ENCODE results near the gene NELFB. TPM values are rescaled to one million over a fixed set of nuclear protein-coding genes. Genes with fewer than 3 reads are reported as not detected.

The NELFB gene
- total RNA-seq, 1 experiment from 2014 or later, result 47.3 TPM

DNA sequence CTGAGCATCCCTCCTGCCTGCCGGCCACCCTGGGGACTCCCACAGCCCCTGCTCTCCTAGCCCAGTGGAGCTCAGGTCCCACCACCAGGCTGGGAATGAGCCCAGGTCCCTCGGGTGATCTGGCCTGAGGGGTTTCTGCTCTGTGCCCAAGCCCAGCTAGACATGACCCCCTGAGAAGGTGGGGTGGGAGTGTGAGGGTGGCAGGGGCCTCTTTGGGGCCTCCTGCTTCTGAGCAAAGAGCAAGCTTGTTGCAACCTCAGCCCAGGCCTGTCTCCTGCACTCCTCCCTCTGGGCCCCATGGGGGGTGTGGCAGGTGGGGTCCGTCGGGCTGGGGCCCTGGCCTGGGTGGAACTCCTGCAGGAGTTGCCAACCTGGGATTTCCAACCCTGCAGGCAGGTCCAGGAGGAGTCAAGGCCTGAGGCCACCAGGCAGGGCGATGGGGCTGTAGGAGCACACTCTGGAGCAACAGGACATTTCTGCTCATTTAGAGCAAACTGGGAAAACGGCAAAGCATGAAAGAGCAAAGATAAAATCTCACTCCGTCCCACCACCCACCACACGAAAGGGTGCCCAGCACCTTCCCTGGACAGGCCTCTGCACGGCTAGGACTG lies 58.3 kb downstream of the NELFB start:
- in situ Hi-C loops (cut with HindIII; ENCODE audit: low pct_unique_long_range_greater_than_20kb, low sequenced_read_pairs), result no loop called here
- no peak for DNase-seq (ENCODE audit: low read depth, low spot score)

DNA sequence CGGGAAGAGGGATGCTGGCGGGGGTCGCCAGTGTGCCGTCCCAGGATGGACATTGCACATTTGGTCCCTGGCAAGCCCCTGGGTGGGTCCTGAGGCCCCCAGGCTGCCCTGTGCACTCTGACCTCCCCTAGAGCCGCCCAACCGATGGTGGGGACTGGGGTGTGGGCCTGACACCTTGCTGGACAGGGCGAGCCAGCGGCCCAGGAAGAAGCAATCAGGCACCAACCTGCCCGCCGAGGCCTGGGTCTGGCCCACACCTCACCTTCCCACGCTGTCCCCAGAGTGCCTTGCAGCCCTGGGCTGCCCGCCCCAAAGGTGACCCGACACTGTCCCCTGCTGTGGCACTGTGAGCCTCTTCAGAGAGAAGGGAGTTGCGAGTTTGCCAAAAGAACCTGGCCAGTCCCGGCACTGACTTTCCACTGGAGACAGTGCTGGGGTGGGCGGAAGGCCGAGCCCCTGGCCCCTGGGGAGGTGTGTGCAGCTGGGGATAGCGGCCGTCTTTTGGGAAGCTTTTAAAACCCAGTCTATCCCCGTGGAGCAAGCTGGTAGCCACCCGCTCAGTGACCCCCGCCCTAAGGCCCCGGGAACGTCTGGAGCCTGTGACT lies 58.9 kb downstream of the NELFB start:
- no peak for DNase-seq (ENCODE audit: low read depth, low spot score)
- in situ Hi-C loops (cut with HindIII; ENCODE audit: low pct_unique_long_range_greater_than_20kb, low sequenced_read_pairs), result no loop called here

GRCh38 chr9:137314561-137315560 lies 59.7 kb downstream of the NELFB start:
- no peak for DNase-seq (ENCODE audit: low read depth, low spot score)
- in situ Hi-C loops (cut with HindIII; ENCODE audit: low pct_unique_long_range_greater_than_20kb, low sequenced_read_pairs), result no loop called here

DNA sequence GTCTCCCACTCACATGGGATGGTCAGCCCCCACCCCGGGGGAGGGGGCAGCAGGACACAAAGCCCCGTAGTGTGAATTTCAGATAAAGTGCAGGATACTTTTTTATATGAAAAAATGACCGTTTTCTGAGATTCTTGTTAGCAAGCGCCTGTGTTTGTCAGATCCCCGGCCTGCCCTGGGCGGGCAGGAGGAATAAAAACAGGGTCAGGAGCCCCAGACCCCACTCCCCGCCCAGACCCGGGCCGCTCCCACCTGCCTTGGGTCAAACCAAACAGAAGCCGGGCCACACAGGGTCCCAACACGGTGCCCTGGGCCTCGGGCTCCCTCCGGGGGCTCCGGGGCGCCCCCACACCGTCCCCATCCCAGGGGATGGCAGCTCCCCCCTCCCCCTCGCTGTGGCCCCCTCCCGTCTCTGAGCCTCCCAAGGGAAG lies 60.5 kb downstream of the NELFB start:
- in situ Hi-C loops (cut with HindIII; ENCODE audit: low pct_unique_long_range_greater_than_20kb, low sequenced_read_pairs), result no loop called here
- no peak for DNase-seq (ENCODE audit: low read depth, low spot score)

GRCh38 chr9:137316012-137316981 lies 61.2 kb downstream of the NELFB start:
- no peak for DNase-seq (ENCODE audit: low read depth, low spot score)
- in situ Hi-C loops (cut with HindIII; ENCODE audit: low pct_unique_long_range_greater_than_20kb, low sequenced_read_pairs), result no loop called here

- no peak for DNase-seq (ENCODE audit: low read depth, low spot score)
- in situ Hi-C loops (cut with HindIII; ENCODE audit: low pct_unique_long_range_greater_than_20kb, low sequenced_read_pairs), result no loop called here
Measured at GRCh38 chr9:137317021-137317717, 62.0 kb downstream of the NELFB start.

DNA sequence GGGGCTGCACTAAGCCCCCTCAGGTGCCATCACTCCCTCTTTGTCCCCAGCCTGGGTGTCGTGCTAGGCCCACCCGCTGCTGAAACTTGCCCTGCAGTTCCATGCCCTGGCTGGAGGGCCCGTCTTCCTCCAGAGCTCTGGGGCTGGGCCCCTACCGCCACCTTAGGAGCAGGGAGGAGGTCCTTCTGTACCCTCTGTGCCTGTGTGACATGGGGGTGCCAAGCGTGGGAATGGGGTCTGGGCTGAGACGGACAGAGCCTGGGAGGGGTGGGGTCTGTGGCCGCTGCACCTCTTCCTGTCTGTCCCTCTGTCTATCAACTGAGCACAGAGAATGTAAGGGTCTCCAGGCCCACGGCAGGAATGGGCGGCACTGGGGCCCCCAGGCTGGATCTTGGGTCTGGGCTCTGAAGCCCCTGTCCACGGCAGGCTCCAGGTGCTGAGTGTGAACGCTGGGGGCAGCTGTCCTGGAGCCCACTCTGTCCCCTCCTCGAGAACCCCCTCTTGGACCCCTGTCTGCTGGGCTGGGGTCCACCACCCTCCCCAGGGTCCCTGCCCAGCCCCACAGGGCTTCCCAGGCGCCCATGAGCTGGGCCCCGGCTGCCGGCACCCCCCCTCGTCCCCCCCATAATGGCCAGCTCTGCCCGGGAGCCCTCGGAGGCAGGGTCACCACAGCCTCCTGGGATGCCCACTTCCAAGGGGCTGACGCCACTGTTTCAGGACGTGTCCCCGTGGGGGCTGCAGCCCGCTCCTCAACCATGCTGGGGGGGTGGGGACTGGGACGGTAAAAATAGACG lies 62.8 kb downstream of the NELFB start:
- in situ Hi-C loops (cut with HindIII; ENCODE audit: low pct_unique_long_range_greater_than_20kb, low sequenced_read_pairs), result no loop called here
- no peak for DNase-seq (ENCODE audit: low read depth, low spot score)

DNA sequence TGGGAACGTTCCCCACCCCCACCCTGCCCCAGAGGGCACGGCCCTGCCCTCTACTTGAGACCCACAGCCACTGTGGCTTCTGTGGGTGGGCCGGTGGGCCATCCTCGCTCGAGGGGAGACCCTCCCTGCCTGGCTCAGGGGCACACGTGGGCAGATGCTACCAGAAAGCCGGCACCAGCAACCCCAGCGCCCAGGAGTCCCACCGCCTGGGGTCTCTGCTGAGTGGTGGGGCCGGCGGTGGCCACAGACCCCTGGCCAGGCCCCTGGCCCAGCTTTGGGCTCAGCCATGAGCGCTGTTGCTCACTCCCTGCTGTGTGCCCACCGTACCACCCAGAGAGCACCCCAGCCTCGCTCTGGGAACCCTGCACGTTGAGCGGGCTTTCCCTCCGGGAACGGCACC lies 63.5 kb downstream of the NELFB start:
- no peak for DNase-seq (ENCODE audit: low read depth, low spot score)
- in situ Hi-C loops (cut with HindIII; ENCODE audit: low pct_unique_long_range_greater_than_20kb, low sequenced_read_pairs), result no loop called here

DNA sequence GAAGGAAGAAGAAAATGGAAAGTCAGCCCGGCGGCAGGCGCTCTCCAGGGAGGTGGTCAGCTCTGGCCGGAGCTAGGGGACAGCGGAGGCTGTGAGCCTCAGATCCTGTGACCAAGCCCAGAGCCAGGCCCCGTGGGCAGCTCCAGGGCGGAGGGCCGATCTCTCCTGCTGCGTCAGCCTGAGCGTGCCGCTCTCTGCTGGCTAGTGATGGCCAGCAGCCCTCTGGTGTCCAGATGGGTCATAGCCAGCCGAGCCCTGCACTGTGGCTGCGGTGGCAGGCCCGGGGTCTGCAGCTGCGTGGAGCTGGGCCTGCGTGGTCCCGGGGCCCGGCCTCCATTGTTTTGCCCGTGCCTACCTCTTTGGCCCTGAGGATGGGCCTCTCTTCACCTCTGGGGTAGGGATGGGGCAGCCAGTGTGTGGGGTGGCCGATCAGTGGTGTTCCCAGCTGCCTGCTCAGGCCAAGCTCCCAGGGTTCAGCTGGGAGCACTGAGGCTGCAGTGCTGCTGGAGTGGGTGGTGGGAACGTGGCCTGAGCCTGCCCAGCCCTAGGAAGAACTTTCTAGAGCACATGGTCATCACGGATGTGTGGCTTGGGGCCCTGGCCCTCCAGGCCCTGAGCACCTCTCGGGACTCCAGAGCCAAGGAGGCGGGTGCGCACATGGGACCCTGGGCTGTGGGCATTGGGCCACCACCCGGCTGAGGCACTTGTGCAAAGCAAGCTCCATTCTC lies 64.0 kb downstream of the NELFB start:
- in situ Hi-C loops (cut with HindIII; ENCODE audit: low pct_unique_long_range_greater_than_20kb, low sequenced_read_pairs), result no loop called here
- peak; percentile 66 for DNase-seq (ENCODE audit: low read depth, low spot score)

DNA sequence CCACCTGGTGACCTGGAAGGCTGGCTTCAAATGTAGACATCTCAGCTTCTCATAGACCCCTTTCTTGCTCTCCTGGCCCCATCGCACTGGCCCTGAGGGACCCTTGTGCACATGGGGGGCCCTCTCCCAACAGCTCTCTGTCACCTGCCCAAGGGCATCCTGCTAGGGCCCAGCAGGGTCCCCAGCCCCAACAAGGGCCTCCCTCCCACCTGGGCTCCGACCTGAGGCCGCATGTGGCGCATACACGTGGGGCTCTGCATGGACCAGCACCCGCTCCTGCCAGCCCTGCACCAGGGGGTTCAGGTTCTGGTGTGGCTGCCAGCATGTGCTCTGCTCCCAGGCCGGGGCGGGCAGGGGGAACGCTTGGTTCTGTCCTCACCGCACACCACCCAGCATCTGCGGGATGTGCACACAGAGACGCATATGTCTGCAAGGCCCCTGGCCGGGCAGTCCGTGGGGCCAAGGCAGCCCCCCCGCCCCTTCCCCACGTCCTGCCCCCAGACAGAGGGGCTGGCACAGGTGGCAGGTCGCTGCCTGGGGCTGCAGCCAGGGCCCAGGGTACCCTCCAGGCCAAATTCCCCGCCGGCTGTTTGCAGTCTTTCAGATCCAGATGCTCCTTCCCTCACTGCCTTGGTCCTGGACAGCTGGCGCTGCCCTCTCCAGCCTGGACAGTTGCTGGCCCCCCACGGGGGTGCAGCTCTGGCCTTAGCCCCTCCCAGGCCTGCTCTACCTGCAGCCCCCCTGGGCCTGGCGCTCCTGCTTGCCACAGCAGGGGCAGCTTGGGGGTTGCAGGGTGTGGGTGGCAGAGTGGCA lies 64.8 kb downstream of the NELFB start:
- no peak for DNase-seq (ENCODE audit: low read depth, low spot score)
- in situ Hi-C loops (cut with HindIII; ENCODE audit: low pct_unique_long_range_greater_than_20kb, low sequenced_read_pairs), result no loop called here

- in situ Hi-C loops (cut with HindIII; ENCODE audit: low pct_unique_long_range_greater_than_20kb, low sequenced_read_pairs), result no loop called here
- no peak for DNase-seq (ENCODE audit: low read depth, low spot score)
Measured at GRCh38 chr9:137320555-137321384, 65.6 kb downstream of the NELFB start.

GRCh38 chr9:137321726-137322361 lies 66.7 kb downstream of the NELFB start:
- no peak for DNase-seq (ENCODE audit: low read depth, low spot score)
- in situ Hi-C loops (cut with HindIII; ENCODE audit: low pct_unique_long_range_greater_than_20kb, low sequenced_read_pairs), result no loop called here

Measured in SK-MEL-5 (cell line).